Karpas-422 (cell line): ENCODE measurements around the gene B9D1. TPM values are rescaled to one million over a fixed set of nuclear protein-coding genes. Genes with fewer than 3 reads are reported as not detected.

ENCODE experiments used
- DNase-seq: peaks from one replicate; pipeline ENCODE4 v3.0.0-alpha.2; 2015
- H2AFZ ChIP-seq: fragments of 200-600 bp; sonication (generic); 2 replicates; pipeline ENCODE4 v1.6.1; 2014; ENCODE audit warnings: antibody characterized with exemption, low read length, mixed read lengths
- H3K27ac ChIP-seq: fragments of 200-600 bp; sonication (generic); 2 replicates; pipeline ENCODE4 v1.5.1; 2014; ENCODE audit warnings: mild to moderate bottlenecking, low read length, moderate library complexity
- H3K27me3 ChIP-seq: fragments of 200-600 bp; sonication (generic); 2 replicates; pipeline ENCODE4 v1.6.1; 2014; ENCODE audit warnings: low read length, mixed read lengths
- H3K36me3 ChIP-seq: fragments of 200-600 bp; sonication (generic); 2 replicates; pipeline ENCODE4 v1.6.1; 2014; ENCODE audit warnings: low read length, mixed read lengths; ENCODE audit not compliant: insufficient read depth
- H3K4me1 ChIP-seq: fragments of 200-600 bp; sonication (generic); 2 replicates; pipeline ENCODE4 v1.6.1; 2014; ENCODE audit warnings: mild to moderate bottlenecking, low read length, mixed read lengths
- H3K4me2 ChIP-seq: fragments of 200-600 bp; sonication (generic); 2 replicates; pipeline ENCODE4 v1.6.1; 2014; ENCODE audit warnings: low read length, low read depth, mild to moderate bottlenecking; ENCODE audit not compliant: poor library complexity, severe bottlenecking
- H3K4me3 ChIP-seq: fragments of 200-600 bp; sonication (generic); 2 replicates; pipeline ENCODE4 v1.5.1; 2014; ENCODE audit warnings: mild to moderate bottlenecking, antibody characterized with exemption, low read length, mixed read lengths
- H3K79me2 ChIP-seq: fragments of 200-600 bp; sonication (generic); 2 replicates; pipeline ENCODE4 v1.6.1; 2014; ENCODE audit warnings: mild to moderate bottlenecking, low read length, mixed read lengths
- H3K9ac ChIP-seq: fragments of 200-600 bp; sonication (generic); 2 replicates; pipeline ENCODE4 v1.6.0; 2014; ENCODE audit warnings: low read length
- H3K9me2 ChIP-seq: fragments of 200-600 bp; sonication (generic), shearing (Covaris generic); replicated peaks from 2 replicates; pipeline ENCODE4 v1.6.0; 2014; ENCODE audit warnings: mild to moderate bottlenecking, low read length, moderate library complexity; ENCODE audit not compliant: insufficient read depth
- H3K9me3 ChIP-seq: fragments of 300-700, 200-600 bp; sonication (generic); 2 replicates; pipeline ENCODE4 v1.6.1; 2014; ENCODE audit warnings: low read length, mixed read lengths
- H4K20me1 ChIP-seq: fragments of 200-600 bp; sonication (generic); 2 replicates; pipeline ENCODE4 v1.6.1; 2014; ENCODE audit warnings: mild to moderate bottlenecking, antibody characterized with exemption, low read length, low read depth; ENCODE audit not compliant: insufficient read depth
- total RNA-seq: library from RNA; depleted of rRNA; stranded (reverse); fragments of >200 nt; shearing (Covaris generic); gene quantifications from 2 replicates; pipeline ENCODE4 v1.2.3, GENCODE V29; 2014; ENCODE audit warnings: low replicate concordance

B9D1 gene
- total RNA-seq, 1 experiment from 2014 or later = 29.1 TPM

DNA sequence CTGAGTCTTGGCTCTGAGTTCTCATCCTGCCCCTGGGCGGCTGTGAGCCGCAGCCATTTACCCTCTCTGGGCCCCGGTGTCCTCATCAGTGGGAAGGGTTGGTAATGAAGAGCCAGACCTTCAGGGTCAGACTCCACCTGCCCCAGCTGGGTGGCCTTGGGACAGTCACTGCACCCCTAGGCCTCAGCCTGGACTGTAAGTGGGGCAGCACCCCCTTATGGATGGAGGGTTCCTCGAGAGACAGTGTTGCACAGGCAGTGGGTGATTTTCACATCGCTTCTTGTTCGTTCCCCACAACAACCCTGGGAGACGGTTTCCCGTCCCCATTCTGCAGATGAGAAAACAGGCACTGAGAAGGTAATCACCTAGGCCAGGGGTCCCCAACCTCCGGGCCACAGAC lies 60.5 kb downstream of the B9D1 start:
- no peak overlapping the region for H2AFZ ChIP-seq
- H3K9me3 ChIP-seq = no peaks in the 10 kb centered on the region
- no peaks in the 10 kb centered on the region for H3K9me2 ChIP-seq
- no peaks in the 10 kb centered on the region for H3K27me3 ChIP-seq
- DNase-seq = no peak
- H3K4me3 ChIP-seq = no peak overlapping the region
- H3K4me2 ChIP-seq = no peak overlapping the region
- no peak overlapping the region for H3K27ac ChIP-seq
- peaks cover 37% of the 10 kb centered on the region for H3K4me1 ChIP-seq
- no peak overlapping the region for H3K9ac ChIP-seq
- H3K79me2 ChIP-seq = no peaks in the 10 kb centered on the region
- H4K20me1 ChIP-seq = peaks cover 59% of the 10 kb centered on the region
- H3K36me3 ChIP-seq = no peaks in the 10 kb centered on the region

DNA sequence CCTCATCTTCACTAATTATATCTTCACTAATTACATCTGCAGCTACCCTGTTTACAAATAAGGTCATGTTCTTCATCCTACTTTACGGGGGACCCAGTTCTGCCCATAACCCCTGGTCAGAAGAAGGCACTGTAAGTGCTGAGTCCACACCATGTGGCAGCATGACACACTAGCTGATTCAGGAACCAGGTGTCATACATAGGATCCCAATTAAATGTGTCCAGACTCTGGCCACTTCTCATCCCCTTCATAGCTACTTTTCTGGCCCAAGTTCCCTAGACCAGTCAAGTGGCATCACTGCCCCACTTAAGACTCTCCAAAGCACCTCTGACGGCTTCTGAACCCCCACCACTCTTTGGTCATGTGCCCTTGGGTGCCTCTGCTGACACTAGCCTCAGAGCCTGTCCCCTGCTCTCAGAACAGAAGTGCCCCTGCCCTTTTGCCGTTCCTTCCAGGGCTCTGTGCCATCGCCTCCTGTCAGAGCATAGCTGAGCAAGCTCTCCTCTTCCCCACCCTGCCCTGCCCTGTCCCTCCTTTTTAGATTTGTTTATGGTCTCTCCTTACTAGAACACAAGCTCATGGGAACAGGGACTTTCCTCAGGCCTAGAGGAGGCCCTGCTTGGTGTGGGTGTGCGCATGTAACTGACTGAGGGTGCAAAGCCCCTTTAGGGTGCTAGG lies 61.1 kb downstream of the B9D1 start:
- H3K79me2 ChIP-seq = no peaks in the 10 kb centered on the region
- H4K20me1 ChIP-seq = peaks cover 56% of the 10 kb centered on the region
- H3K9ac ChIP-seq = no peak overlapping the region
- H3K27ac ChIP-seq = no peak overlapping the region
- H3K27me3 ChIP-seq = no peaks in the 10 kb centered on the region
- DNase-seq = peak; percentile 27
- no peak overlapping the region for H2AFZ ChIP-seq
- H3K9me2 ChIP-seq = no peaks in the 10 kb centered on the region
- H3K4me2 ChIP-seq = no peak overlapping the region
- H3K36me3 ChIP-seq = no peaks in the 10 kb centered on the region
- H3K9me3 ChIP-seq = no peaks in the 10 kb centered on the region
- peaks cover 32% of the 10 kb centered on the region for H3K4me1 ChIP-seq
- no peak overlapping the region for H3K4me3 ChIP-seq

DNA sequence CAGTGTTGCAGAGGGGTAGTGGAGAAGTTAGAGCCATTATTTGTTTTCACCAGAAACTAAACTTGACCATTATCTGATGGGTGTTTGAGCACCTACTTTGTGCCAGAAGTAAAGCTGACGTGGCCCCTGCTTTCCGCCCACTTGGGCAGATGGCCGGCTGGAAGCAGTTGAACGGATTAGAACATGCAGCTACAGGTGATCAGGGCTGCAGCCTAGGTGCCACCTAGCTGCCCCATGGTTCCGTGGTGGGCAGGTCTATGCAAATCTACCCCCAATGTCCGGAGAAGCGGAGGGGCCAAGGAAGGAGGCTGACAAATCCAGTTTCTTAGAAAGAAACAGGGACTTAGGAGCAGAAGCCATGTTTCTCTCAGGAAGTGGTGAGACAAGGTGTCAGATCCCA lies 62.7 kb downstream of the B9D1 start:
- Histone ChIP-seq H3K9me3 (no peaks in the 10 kb centered on the region), H3K79me2 (no peaks in the 10 kb centered on the region), H4K20me1 (peaks cover 50% of the 10 kb centered on the region), H3K27me3 (no peaks in the 10 kb centered on the region), H3K9me2 (no peaks in the 10 kb centered on the region), H3K4me2 (no peak overlapping the region), H3K27ac (no peak overlapping the region), H3K4me3 (no peak overlapping the region), H3K4me1 (peaks cover 16% of the 10 kb centered on the region), H3K9ac (no peak overlapping the region), H3K36me3 (no peaks in the 10 kb centered on the region), H2AFZ (no peak overlapping the region)
- no peak for DNase-seq

DNA sequence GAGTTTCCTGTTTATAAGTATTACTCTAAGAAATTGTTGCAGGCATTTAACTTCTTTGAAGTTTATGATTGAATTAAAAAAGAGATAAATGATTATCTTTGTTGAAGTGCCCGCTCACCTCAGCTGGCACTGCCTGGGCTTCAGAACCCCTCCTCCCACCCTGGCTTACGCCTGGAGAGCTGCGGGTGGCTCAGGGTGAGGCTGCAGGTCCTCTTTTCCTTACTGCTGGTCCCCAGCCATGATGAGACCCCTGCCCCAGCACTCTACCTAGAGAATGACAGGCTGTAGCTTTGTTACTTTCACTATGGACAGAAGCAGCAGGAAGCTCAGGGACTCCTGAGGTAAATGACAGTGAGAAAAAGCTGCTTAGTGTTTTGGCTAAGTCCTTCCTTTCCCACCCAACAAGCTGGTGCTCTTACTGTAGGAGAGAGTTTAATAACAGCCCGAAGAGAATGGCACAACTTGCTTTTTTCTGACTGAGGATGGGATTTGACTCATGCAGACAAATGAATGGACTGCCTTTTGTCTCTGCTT lies 63.2 kb downstream of the B9D1 start:
- Histone ChIP-seq H3K36me3 (no peaks in the 10 kb centered on the region), H3K27me3 (no peaks in the 10 kb centered on the region), H3K9me2 (no peaks in the 10 kb centered on the region), H3K27ac (no peak overlapping the region), H3K4me2 (no peak overlapping the region), H3K9me3 (no peaks in the 10 kb centered on the region), H3K4me3 (no peak overlapping the region), H3K4me1 (peaks cover 12% of the 10 kb centered on the region), H3K9ac (no peak overlapping the region), H3K79me2 (no peaks in the 10 kb centered on the region), H4K20me1 (peaks cover 47% of the 10 kb centered on the region), H2AFZ (no peak overlapping the region)
- DNase-seq = peak; percentile 20

DNA sequence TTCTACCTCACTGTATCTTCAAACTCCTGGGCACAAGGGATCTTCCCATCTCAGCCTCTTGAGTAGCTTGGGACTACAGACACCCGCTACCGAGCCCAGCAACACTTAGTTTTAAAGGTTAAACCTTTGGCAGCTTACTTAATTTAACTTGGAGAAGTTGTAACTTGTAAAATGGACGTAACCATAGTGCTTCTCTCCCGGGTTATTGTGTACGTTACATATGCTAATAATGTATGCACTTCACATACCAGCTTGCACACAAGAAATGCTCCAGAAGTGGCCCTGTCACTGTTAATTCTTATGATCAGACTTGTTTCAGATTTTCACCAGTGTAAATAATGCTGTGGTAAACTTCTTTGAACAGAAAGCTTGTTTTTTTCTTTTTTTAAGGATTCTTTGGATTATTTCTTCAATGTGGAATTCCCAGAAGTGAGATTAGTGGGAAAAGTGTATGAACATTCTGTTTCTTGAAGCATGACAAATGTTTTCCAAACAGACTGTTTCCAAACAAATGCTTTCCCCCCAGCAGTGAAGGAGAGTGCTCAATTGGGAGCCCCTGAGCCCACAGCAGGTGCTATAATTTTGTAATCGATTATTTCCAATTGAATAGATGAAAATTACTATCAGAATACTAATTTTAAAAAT lies 63.8 kb downstream of the B9D1 start:
- Histone ChIP-seq H3K27me3 (no peaks in the 10 kb centered on the region), H3K79me2 (no peaks in the 10 kb centered on the region), H3K4me1 (peaks cover 11% of the 10 kb centered on the region), H3K9me2 (no peaks in the 10 kb centered on the region), H3K4me2 (no peak overlapping the region), H4K20me1 (peaks cover 47% of the 10 kb centered on the region), H3K27ac (no peak overlapping the region), H2AFZ (no peak overlapping the region), H3K9ac (no peak overlapping the region), H3K36me3 (no peaks in the 10 kb centered on the region), H3K4me3 (no peak overlapping the region), H3K9me3 (no peaks in the 10 kb centered on the region)
- peak; percentile 30 for DNase-seq

DNA sequence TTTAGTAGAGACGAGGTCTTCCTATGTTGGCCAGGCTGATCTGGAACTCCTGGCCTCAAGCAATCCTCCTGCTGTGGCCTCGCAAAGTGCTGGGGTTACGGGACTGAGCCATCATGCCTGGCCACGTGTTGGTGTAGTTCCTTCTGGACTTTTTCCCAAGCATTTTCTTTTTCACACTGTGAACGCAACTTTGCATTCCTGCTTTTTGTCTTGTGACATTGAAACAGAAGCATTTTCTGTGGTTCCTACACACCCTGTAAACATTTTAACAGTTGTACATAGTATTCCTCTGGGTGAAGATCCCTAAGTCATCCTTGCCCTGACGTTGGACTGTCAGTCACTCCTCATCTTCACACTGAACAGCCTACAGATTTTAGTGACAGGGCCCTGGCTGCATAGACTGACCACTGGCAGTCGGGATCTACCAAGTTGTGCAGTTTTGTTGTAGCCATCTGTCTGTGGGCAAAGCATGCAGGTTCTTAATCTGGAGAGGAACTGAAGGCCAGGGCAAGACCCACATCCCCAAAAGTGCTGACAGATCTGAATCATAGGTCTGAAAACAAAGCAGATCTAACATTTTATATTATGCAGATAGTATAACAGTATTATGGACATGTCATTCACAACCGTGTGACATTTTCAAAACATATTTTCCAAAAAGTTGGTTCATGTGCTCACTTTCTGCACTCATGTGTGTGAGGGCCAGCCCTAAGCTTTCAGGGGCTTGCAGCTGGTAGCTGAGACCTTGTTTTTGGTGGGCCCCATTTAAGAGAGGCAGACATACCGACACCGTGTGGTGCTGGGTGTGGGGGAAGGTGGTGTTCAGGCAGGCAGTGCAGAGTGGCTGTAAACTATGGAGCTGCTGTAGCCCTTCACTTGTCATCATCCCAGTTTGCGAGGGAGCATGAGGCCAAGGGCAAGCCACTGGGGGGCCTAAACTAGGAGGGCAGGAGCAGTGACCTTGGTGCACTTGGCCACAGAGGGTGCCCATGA lies 65.4 kb downstream of the B9D1 start:
- H3K9me3 ChIP-seq = no peaks in the 10 kb centered on the region
- H3K9ac ChIP-seq = no peak overlapping the region
- no peaks in the 10 kb centered on the region for H3K79me2 ChIP-seq
- no peaks in the 10 kb centered on the region for H3K36me3 ChIP-seq
- H2AFZ ChIP-seq = no peak overlapping the region
- no peak overlapping the region for H3K4me2 ChIP-seq
- no peak overlapping the region for H3K27ac ChIP-seq
- H4K20me1 ChIP-seq = peaks cover 38% of the 10 kb centered on the region
- no peaks in the 10 kb centered on the region for H3K27me3 ChIP-seq
- no peak overlapping the region for H3K4me3 ChIP-seq
- peak; percentile 31 for DNase-seq
- no peaks in the 10 kb centered on the region for H3K4me1 ChIP-seq
- no peaks in the 10 kb centered on the region for H3K9me2 ChIP-seq

DNA sequence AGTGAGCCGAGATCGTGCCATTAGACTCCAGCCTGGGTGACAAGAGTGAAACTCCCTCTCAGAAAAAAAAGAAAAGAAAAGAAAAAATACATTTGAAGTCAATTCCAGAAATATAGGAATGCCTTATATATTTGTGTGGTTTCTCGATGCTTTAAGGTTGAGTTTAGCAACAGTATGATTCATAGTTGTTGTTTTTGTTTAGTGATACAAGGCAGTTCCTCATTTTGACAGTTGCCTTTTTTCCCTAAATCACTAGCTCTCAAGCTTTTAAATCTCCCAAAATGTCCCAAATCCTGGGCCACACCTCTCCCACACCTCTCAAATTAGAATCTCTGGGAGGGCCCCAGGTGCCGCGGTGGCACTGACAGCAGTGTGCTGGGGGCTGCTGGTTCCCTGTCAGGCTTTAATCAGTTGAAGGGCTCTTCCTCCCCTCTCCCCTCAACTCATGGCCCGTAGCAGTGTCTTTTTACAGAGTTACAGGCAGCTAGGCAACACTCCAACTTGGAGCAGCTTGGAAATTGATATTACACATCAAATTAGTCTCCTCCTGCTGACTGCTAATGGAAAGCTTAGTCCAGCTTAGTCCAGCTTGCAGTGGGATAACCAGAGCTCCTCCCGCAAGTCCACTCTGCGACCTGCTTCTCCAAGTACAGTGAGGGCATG lies 66.9 kb downstream of the B9D1 start:
- no peak overlapping the region for H3K27ac ChIP-seq
- no peak for DNase-seq

More for the DNA sequence above, 66.9 kb downstream of the B9D1 start:
- H3K79me2 ChIP-seq = no peaks in the 10 kb centered on the region
- H3K9me3 ChIP-seq = no peaks in the 10 kb centered on the region
- no peak overlapping the region for H3K9ac ChIP-seq
- no peaks in the 10 kb centered on the region for H3K4me1 ChIP-seq
- H3K4me2 ChIP-seq = no peak overlapping the region
- H3K27me3 ChIP-seq = no peaks in the 10 kb centered on the region
- H3K36me3 ChIP-seq = no peaks in the 10 kb centered on the region
- peaks cover 24% of the 10 kb centered on the region; the same call in 1 of the 2 replicates for H4K20me1 ChIP-seq
- H2AFZ ChIP-seq = no peak overlapping the region
- H3K4me3 ChIP-seq = no peak overlapping the region
- H3K9me2 ChIP-seq = no peaks in the 10 kb centered on the region
